Effector CD4-positive, alpha-beta T cell (primary cell): ENCODE measurements around the gene PRUNE2.
"Not testable (repeated sequence)": the region's sequence is repeated elsewhere in the genome, so short reads cannot be mapped to it uniquely, and the experiment has no call there.

Experiments used
- DNase-seq: peaks from one replicate; pipeline ENCODE4 v3.0.0-alpha.2; 2020

PRUNE2 gene

GRCh38 chr9:76593961-76594735 lies 311.8 kb downstream of the PRUNE2 start:
- DNase-seq, result not testable (repeated sequence)

- no peak for DNase-seq
These were observed 313.0 kb downstream of the PRUNE2 start for GRCh38 chr9:76592974-76593347.

- DNase-seq, result no peak
These were observed 313.6 kb downstream of the PRUNE2 start for GRCh38 chr9:76592091-76592973.

- DNase-seq, result no peak
These were observed 314.5 kb downstream of the PRUNE2 start for GRCh38 chr9:76591256-76591950.

GRCh38 chr9:76588316-76588715 lies 317.6 kb downstream of the PRUNE2 start:
- DNase-seq, result no peak

- no peak for DNase-seq
These were observed 319.3 kb downstream of the PRUNE2 start for GRCh38 chr9:76586390-76587314.

- DNase-seq, result no peak
These were observed 320.2 kb downstream of the PRUNE2 start for GRCh38 chr9:76585487-76586389.

GRCh38 chr9:76583256-76583655 lies 322.7 kb downstream of the PRUNE2 start:
- DNase-seq, result no peak

- no peak for DNase-seq
These were observed 324.2 kb downstream of the PRUNE2 start for GRCh38 chr9:76581731-76582130.

GRCh38 chr9:76580820-76581219 lies 325.1 kb downstream of the PRUNE2 start:
- DNase-seq, result no peak

- DNase-seq, result no peak
These were observed 325.7 kb downstream of the PRUNE2 start for GRCh38 chr9:76580188-76580587.

- no peak for DNase-seq
These were observed 329.6 kb downstream of the PRUNE2 start for GRCh38 chr9:76576344-76576743.

- DNase-seq, result no peak
These were observed 330.2 kb downstream of the PRUNE2 start for GRCh38 chr9:76575761-76576160.

- no peak for DNase-seq
These were observed 331.8 kb downstream of the PRUNE2 start for GRCh38 chr9:76573905-76574760.

GRCh38 chr9:76573408-76573807 lies 332.5 kb downstream of the PRUNE2 start:
- DNase-seq, result no peak

- no peak for DNase-seq
These were observed 333.8 kb downstream of the PRUNE2 start for GRCh38 chr9:76572151-76572550.

- DNase-seq, result no peak
These were observed 334.2 kb downstream of the PRUNE2 start for GRCh38 chr9:76571743-76572146.

GRCh38 chr9:76571288-76571687 lies 334.6 kb downstream of the PRUNE2 start:
- no peak for DNase-seq

GRCh38 chr9:76570826-76571225 lies 335.1 kb downstream of the PRUNE2 start:
- no peak for DNase-seq

GRCh38 chr9:76567086-76567485 lies 338.8 kb downstream of the PRUNE2 start:
- DNase-seq, result no peak
